HG02759 (cell line): ENCODE results near the gene MAP3K12.
"Not testable (repeated sequence)": the region's sequence is repeated elsewhere in the genome, so short reads cannot be mapped to it uniquely, and the experiment has no call there.

ENCODE experiments used
- ATAC-seq: cut with Tn5 transposase; IDR thresholded peaks from one replicate; pipeline ENCODE4 v1.9.1; 2021; ENCODE audit warnings: mild to moderate bottlenecking, moderate library complexity; ENCODE audit not compliant: unreplicated experiment

Gene MAP3K12

GRCh38 chr12:53493610-53494391 is 5.5 kb downstream of the MAP3K12 start:
- ATAC-seq: no peak

GRCh38 chr12:53492830-53493609 is 6.2 kb downstream of the MAP3K12 start:
- ATAC-seq: peak; percentile 93

- no peak for ATAC-seq
Observed at GRCh38 chr12:53492188-53492587, 7.1 kb downstream of the MAP3K12 start.

GRCh38 chr12:53489242-53489864 is 9.9 kb downstream of the MAP3K12 start:
- no peak for ATAC-seq

- no peak for ATAC-seq
Observed at GRCh38 chr12:53486736-53487487, 12.3 kb downstream of the MAP3K12 start.

GRCh38 chr12:53485955-53486735 is 13.1 kb downstream of the MAP3K12 start:
- no peak for ATAC-seq

- ATAC-seq: no peak
Observed at GRCh38 chr12:53484686-53485575, 14.3 kb downstream of the MAP3K12 start.

- ATAC-seq: no peak
Observed at GRCh38 chr12:53483979-53484377, 15.3 kb downstream of the MAP3K12 start.

GRCh38 chr12:53483225-53483978 is 15.9 kb downstream of the MAP3K12 start:
- ATAC-seq: no peak

- ATAC-seq: no peak
Observed at GRCh38 chr12:53482626-53483168, 16.6 kb downstream of the MAP3K12 start.

- no peak for ATAC-seq
Observed at GRCh38 chr12:53481939-53482586, 17.2 kb downstream of the MAP3K12 start.

- ATAC-seq: not testable (repeated sequence)
Observed at GRCh38 chr12:53481458-53481857, 17.8 kb downstream of the MAP3K12 start.

GRCh38 chr12:53480491-53481442 is 18.5 kb downstream of the MAP3K12 start:
- ATAC-seq: no peak

- no peak for ATAC-seq
Observed at GRCh38 chr12:53479331-53479730, 19.9 kb downstream of the MAP3K12 start.

- ATAC-seq: no peak
Observed at GRCh38 chr12:53478865-53479264, 20.4 kb downstream of the MAP3K12 start.

- no peak for ATAC-seq
Observed at GRCh38 chr12:53476769-53477209, 22.5 kb downstream of the MAP3K12 start.
